GM21717 (cell line): Measurements from ENCODE around the gene CENPE.
"Not testable (repeated sequence)": the region's sequence is repeated elsewhere in the genome, so short reads cannot be mapped to it uniquely, and the experiment has no call there.

Experiments
- ATAC-seq: cut with Tn5 transposase; IDR thresholded peaks from one replicate; pipeline ENCODE4 v1.9.1; 2021; ENCODE audit warnings: mild to moderate bottlenecking, moderate library complexity; ENCODE audit not compliant: unreplicated experiment

CENPE gene, protein sequence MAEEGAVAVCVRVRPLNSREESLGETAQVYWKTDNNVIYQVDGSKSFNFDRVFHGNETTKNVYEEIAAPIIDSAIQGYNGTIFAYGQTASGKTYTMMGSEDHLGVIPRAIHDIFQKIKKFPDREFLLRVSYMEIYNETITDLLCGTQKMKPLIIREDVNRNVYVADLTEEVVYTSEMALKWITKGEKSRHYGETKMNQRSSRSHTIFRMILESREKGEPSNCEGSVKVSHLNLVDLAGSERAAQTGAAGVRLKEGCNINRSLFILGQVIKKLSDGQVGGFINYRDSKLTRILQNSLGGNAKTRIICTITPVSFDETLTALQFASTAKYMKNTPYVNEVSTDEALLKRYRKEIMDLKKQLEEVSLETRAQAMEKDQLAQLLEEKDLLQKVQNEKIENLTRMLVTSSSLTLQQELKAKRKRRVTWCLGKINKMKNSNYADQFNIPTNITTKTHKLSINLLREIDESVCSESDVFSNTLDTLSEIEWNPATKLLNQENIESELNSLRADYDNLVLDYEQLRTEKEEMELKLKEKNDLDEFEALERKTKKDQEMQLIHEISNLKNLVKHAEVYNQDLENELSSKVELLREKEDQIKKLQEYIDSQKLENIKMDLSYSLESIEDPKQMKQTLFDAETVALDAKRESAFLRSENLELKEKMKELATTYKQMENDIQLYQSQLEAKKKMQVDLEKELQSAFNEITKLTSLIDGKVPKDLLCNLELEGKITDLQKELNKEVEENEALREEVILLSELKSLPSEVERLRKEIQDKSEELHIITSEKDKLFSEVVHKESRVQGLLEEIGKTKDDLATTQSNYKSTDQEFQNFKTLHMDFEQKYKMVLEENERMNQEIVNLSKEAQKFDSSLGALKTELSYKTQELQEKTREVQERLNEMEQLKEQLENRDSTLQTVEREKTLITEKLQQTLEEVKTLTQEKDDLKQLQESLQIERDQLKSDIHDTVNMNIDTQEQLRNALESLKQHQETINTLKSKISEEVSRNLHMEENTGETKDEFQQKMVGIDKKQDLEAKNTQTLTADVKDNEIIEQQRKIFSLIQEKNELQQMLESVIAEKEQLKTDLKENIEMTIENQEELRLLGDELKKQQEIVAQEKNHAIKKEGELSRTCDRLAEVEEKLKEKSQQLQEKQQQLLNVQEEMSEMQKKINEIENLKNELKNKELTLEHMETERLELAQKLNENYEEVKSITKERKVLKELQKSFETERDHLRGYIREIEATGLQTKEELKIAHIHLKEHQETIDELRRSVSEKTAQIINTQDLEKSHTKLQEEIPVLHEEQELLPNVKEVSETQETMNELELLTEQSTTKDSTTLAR (N-terminal part only)

DNA sequence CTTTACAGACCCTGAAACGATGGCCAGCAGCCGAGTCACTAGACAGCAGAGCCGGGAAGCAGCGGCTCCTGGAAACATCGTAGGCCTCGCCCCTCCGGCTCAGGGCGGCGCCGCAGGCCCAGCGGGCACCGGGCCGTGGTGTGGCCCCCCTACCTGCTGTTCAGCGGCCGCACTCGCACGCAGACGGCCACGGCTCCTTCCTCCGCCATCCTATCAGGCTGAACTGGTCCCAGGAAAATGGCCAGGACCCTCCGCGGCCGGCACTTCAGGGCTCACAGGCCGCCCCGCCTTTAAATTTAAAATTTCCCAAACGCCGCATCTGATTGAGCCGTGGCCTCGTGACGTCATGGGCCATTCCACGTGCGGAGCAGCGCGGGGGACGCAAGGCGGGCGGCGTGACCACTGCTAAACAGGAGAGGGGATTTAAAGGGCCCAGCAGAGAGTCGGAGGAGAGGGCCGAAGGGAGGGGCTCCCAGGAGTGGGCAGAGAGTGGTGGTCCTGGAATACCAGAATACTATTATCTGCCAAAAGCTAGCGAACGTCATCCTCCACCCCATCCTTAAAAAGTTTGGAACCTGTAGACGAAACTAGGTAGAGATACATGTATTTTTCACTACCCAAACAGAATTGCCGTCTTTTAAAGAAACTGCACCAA, at the start of gene CENPE:
Gene CENPE, minus strand, starts transcription at position 233 of the 655 bp plus-strand sequence. Its CDS starts 24 bp downstream, at position 209.
- ATAC-seq, result peak; percentile 96

DNA sequence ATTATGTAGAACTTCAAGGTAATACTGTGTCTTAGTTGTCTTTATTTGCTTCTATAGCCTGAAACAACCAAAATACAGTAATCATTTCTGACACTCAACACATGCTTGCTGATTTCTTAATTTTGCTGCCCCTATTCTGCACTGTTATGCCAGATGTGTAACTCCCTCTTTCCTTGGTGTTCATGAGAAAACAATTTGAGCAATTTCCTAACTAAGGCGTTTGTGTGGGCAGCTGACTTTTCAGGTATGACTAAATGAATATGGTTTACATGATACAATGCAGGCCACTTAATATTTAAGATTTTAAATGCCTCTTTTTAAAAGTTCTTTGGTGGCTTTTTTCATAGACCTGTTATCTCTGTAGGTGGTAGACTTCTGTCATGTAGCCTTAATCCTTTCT, 46.1 kb upstream of the CENPE start:
- ATAC-seq, result no peak

DNA sequence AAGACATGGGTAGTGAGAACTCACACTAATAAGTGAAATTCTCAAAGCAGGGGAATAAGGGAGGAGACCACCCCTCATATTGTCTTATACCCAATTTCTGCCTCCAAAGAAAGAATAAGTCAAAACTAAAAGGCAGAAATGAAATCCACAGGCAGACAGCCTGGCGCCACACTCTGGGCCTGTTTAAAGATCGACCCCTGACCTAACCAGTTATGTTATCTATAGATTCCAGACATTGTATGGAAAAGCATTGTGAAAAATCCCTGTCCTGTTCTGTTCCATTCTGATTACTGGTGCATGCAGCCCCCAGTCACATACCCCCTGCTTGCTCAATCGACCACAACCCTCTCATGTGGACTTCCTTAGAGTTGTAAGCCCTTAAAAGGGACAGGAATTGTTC, 32.8 kb upstream of the CENPE start:
- not testable (repeated sequence) for ATAC-seq

DNA sequence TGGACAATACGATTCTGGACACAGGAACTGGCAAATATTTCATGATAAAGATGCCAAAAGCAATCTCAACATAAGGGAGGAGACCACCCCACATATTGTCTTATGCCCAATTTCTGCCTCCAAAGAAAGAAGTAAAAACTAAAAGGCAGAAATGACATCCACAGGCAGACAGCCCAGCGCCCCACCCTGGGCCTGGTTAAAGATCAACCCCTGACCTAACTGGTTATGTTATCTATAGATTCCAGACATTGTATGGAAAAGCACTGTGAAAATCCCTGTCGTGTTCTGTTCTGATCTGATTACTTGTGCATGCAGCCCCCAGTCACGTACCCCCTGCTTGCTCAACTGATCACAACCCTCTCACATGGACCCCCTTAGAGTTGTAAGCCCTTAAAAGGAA, 25.4 kb upstream of the CENPE start:
- not testable (repeated sequence) for ATAC-seq

DNA sequence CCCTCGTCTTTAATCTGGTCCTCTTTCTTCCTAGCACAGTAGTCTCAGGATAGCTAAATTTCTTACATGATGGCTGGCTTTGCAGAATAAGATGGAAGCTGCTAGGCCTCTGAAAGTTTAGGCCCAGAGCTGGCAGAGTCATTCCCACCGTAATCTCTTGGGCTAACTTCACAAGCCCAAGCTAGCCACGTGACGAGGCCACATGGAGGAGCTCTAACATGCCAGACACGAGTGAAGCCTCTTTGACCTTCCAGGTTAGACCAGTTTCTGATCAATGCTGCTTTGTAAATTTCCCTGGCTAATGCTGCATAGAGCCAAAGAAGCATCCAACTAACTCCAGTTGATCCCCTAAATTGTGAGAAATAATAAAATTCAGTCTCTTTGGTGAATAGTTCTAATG, 9.5 kb upstream of the CENPE start:
- no peak for ATAC-seq

DNA sequence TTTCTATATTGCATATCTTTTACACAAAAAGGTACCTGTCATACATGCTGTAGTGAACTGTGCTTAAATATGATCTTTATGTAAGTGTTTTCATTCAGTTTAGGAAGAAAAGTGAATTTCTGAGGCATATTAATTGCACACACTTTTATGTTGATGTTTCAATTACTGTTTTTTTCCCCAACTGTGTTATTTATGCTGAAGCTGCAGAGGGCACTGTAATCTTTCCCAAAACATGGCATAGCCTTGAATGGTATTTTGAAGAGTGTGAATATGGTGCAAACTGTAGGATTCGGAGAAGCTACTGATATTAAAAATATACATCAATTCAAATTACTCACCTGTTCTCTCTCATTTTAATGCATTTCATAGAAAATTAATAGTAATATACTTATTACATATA, 6.0 kb upstream of the CENPE start:
- ATAC-seq, result no peak

DNA sequence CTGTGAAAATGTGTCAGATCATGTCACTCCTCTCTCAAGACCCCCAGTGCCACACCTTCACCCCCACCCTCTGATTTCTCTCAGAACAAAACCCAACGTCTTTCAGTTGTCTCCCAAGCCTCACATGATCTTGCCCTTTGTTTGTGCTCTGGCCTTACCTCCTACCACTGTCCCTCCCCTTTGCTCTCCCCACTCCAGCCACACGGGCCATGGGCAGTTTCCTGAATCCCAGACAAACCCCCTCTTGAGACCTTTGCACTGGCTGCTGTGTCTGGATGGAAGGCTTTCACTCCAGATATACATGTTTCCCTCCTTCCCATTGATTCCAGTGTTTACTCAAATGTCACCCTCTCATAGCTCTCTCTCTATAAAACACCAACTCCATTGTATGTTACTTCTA, 3.6 kb upstream of the CENPE start:
- ATAC-seq, result no peak

DNA sequence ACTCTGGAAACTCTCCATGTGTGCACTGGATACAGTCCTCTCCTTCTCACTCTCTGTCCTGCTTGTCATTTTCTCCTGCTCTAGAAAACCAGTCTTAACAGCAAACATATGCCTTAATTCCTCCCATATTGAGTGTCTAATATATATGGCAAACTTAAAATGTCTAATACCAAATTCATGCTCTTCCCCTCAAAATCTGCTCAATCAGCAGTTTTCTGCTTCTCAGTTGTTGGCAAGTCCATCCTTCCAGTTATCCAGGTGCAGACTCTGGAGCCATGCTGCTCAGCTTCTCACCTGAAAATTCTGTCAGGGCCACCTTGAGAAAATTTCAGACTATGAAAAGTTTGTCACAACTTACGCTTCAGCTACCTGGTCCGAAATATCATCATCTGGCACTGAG, 3.1 kb upstream of the CENPE start:
- ATAC-seq, result no peak

DNA sequence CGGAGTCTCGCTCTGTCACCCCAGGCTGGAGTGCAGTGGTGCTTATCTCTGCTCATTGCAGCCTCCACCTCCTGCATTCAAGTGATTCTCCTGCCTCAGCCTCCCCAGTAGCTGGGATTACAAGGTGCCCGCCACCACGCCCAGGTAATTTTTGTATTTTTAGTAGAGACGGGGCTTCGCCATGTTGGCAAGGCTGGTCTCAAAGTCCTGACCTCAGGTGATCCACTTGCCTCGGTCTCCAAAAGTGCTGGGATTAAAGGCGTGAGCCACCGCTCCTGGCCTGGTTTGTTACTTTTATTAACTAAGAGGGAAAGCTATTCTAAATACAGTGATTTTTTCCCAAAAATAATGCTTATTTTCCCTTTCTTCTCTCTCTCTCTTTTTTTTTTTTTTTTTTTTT, 866 bp upstream of the CENPE start:
- no peak for ATAC-seq

DNA sequence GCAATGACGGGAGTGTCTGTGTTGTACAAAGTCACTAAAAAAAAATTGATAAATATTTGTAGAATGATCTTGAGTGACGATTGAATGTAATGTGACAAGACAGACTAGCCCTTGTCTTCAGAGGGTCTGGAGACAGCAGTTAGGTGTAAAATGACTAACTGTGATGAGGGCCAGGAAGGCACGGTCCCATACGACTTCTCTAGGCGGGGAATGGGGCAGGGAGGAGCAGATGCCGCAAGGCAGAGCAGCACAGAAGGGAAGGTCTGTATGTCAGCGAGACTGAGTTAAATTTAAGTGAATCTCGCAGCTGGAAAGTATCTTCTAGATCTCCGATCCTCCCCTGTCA, 405 bp downstream of the CENPE start:
- ATAC-seq, result peak; percentile 54

DNA sequence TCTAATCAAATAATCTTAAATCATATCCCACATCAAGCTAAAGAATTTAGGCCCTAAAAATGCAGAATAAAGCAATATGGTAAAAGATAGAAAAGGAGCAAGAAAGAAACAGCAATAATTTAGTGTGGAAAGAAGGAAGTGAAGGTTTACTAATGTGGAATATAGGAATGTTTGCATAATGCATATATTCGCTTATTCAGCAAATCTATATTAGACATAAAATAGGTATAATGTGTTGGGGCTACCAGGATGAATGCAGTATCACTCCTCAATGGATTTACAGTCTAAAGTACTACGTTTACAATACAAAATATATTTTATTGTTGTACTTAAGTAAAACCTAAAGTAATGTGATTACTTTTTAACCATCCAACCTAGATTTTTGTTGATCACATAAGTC, 4.7 kb downstream of the CENPE start:
- ATAC-seq, result no peak

DNA sequence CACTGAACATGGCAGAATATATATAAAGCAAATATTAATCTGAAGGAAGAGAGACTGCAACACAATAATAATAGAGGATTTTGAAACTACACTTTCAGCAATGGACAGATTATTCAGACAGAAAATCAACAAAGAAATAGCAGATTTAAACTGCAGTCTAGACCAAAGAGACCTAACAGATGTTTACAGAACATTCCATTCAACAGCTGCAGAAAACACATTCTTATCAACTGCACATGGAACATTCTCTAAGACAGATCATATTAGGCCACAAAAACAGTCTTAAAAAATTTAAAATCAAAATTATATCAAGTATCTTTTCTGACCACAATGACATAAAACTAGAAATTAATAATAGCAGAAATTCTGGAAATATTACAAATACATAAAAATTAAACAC, 27.1 kb downstream of the CENPE start:
- ATAC-seq, result no peak

DNA sequence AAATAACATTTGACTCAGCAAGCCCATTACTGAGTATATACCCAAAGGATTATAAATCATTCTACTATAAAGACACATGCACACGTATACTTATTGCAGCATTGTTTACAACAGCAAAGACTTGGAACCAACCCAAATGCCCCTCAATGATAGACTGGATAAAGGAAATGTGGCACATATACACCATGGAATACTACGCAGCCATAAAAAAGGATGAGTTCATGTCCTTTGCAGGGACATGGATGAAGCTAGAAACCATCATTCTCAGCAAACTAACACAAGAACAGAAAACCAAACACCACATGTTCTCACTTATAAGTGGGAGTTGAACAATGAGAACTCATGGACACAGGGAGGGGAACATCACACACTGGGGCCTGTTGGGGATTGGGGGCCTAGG, 28.4 kb downstream of the CENPE start:
- ATAC-seq, result not testable (repeated sequence)

DNA sequence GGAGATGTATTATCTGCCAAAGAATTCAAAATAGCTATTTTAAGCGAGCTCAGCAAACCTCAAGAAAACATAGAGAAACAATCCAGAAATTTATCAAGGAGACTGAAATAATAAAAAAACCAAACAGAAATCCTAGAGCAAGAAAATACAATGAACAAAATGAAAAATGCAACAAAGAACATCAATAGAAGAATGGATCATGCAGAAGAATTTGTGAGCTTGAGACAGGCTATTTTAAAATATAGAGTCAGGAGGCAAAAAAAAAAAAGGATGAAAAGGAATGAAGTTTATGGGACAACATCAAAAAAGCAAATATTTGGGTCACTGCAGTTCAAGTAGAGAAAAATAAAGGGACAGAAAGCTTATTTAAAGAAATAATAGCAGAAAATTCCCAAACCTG, 29.1 kb downstream of the CENPE start:
- ATAC-seq, result no peak

DNA sequence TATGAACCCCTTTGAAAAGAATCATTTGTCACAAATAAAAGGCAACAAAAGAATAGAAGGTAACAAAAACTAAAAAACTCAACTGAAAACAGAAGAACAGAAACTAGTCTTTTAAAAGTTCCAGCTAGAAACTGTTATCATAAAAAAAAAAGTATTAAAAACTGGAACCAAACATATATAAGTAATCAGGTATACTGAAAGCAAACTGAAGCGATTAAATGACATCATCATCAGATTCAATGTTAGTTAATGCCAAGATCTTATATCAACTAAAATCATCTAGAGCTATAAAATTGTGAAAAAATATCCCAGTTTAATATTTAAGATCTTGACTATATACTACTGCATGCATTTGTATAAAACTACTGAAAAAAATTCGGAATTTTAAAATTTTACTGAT, 36.0 kb downstream of the CENPE start:
- no peak for ATAC-seq

DNA sequence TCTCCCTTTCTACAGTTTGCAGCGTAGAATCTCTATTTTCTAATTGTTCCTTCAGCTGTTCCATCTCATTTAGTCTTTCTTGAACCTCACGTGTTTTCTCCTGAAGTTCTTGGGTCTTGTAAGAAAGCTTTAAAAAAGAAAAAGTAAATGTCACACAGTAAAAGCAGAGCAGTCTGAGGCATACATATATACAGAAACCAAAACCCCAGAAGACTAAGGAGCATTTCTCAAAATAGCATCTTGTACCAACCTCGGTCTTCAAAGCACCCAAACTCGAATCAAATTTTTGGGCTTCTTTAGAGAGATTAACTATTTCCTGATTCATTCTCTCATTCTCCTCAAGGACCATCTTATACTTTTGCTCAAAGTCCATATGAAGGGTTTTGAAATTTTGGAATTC, 39.4 kb downstream of the CENPE start:
- ATAC-seq, result no peak

DNA sequence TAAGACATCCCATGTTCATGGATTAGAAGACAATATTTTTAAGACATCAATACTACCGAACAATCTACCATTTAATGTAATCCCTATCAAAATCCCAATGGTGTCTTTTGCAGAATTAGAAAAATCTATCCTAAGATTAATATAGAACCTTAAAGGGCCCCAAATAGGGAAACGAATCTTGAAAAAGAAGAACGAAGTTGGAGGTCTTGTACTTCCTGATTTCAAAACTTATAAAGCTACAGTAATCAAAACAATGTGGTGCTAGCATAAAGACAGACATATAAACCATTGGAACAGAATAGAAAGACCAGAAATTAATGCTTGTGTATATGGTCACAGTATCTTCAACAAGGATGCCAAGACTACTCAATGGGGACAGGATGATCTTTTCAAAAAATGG, 42.0 kb downstream of the CENPE start:
- ATAC-seq, result no peak

DNA sequence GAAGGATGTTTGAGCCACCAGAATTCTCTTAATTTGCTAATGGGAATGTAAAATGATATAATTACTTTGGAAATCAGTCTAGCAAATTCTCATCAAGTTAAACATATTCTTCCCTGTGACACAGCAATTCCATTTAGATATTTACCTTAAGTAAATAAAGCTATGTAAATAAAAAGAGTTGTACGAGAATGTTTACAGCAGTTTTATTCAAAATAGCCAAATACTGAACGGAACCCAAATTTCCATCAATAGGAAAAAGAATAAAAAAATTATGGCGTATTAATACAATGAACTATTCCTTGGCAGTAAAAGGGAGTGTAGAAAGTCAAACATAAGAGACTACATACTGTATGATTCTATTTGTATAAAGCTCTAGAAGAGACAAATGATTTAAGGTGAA, 45.8 kb downstream of the CENPE start:
- no peak for ATAC-seq

DNA sequence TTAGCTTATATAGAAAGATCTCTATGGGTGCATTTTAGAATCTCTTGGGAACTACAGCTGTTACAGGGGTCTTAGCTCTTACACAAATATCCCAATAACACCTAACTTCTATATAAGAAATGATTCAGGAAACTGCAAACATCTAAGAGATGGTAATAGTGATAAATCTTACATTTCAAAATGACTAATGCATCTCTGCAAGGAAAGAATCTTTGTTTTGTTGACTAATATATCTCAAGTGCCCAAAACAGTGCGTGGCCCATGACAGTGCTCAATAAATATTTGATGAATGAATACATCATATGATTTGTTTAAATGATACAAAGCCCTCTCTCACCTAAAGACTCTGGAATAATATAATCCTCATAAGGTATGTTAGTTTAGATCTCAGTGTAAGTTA, 47.5 kb downstream of the CENPE start:
- ATAC-seq, result no peak

DNA sequence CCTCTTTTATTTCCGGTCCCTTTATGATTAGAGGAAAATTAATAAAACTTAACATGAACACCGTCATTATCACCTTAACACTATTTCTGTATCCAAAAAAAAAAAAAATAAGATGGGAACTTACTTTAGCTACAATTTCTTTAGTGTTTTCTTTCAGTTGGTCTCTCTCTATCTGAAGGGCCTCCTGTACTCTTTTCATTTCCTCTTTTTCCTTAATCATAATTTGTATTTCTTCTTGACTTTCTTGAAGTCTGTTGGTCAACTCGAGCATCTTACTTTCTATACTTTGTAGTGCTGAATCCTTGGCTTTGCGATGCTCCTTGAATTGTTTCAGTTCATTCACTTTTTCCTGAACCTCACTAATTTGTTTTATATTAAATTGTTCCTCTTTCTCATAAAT, 53.2 kb downstream of the CENPE start:
- no peak for ATAC-seq

DNA sequence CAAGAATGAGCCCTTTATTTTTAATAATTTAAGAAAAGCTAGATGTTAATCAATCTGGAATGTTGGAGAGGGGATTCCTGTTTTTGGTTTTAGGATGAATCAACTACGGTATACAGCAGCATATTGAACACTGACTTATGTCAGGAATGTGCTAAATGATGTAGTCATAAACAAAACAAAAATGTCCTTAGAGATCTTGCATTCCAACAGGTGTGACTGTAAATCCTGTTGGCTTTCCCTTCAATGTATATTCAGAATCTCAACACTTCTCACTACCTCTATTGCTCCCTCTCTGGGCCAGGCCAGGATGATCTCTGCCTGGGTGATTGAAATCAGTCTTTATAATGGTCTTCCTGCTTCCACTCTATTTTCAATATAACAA, 60.7 kb downstream of the CENPE start:
- ATAC-seq, result no peak
